HG02642 (cell line): ENCODE data around the gene ALPK3.

Experiments
- ATAC-seq: cut with Tn5 transposase; IDR thresholded peaks from one replicate; pipeline ENCODE4 v1.9.1; 2021; ENCODE audit warnings: mild to moderate bottlenecking; ENCODE audit not compliant: unreplicated experiment, poor library complexity

The ALPK3 gene

GRCh38 chr15:84887938-84888337 lies 70.8 kb downstream of the ALPK3 start:
- no peak for ATAC-seq

GRCh38 chr15:84888639-84889038 lies 71.5 kb downstream of the ALPK3 start:
- no peak for ATAC-seq

DNA sequence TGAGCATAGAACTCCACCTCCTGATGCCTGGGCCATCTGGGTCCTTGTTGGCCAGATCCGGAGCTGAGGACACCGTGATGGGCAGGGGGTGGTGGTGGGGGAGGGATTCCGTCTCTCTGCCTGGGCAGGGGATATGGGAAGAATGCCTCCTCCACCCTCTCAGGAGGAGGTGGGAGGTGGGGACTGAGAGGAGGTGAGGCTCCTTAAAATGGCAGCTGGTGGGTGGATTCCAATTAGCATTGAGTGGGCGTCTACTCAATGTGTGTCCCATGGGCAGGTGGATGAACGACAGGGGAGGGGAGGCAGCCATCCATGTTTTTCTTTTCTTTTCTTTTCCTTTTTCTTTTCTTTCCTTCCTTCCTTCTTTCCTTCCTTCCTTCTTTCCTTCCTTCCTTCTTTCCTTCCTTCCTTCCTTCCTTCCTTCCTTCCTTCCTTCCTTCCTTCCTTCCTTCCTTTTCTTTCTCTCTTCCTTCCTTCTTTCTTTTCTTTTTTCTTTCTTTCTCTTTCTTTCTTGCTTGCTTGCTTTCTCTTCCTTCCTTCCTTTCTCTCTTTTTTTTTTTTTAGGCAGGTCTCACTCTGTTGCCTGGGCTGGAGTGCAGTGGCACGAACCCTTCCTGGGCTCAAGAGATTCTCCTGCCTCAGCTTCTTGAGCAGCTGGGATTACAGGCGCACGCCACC lies 72.3 kb downstream of the ALPK3 start:
- ATAC-seq = no peak

DNA sequence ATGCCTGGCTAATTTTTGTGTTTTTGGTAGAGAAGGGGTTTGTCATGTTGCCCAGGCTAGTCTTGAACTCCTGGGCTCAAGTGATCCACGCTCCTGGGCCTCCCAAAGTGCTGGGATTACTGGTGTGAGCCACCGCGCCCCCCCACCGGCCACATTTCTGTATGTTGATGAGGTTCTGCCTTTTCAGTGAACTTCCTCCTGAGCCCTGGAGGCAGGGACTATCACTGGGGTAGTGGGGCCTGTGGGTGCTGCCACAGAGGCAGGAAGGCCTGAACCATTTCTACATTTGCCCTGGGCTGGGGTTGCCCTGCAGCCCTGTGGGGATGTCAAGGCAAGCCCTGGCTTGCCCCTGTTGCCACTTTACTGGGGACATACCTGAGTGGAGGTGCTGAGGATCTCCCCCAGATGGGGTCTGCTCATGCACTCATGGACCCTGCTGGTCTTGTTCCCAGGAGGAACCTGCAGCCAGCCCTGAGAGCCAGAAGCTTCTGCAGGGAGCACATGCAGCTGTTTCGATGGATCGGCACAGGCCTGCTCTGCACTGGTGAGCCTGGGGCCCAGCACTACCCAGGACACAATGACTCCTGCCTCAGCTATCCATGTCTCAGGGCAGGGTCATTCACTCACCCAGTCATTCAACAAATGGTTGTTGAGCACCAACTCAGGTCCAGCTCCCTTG lies 73.0 kb downstream of the ALPK3 start:
- no peak for ATAC-seq

DNA sequence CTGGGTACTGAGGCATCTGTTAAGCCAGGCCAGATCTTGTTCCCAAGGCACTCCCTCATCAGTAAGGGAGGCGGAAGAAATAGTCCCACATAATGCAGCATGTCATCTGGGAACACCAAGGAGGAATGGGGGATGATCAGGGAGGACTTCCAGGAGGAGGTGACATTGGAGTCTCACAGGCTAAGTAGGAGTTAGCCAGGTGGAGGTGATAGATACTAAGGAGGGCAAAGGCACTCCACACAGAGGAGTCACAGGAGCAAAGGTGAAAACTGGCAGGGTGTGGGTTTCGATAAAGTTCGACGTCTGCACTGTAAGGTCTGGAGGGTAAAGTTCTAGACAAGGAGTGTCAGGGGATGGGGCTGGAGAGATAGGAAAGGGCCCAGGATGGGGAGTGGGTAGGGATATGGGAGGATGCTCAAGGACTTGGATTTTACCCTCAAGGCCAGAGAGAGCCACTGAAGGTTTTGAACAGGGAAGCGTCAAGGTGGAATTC lies 73.6 kb downstream of the ALPK3 start:
- no peak for ATAC-seq

- no peak for ATAC-seq
Measured at GRCh38 chr15:84891339-84891738, 74.2 kb downstream of the ALPK3 start.

GRCh38 chr15:84892786-84893307 lies 75.7 kb downstream of the ALPK3 start:
- no peak for ATAC-seq

DNA sequence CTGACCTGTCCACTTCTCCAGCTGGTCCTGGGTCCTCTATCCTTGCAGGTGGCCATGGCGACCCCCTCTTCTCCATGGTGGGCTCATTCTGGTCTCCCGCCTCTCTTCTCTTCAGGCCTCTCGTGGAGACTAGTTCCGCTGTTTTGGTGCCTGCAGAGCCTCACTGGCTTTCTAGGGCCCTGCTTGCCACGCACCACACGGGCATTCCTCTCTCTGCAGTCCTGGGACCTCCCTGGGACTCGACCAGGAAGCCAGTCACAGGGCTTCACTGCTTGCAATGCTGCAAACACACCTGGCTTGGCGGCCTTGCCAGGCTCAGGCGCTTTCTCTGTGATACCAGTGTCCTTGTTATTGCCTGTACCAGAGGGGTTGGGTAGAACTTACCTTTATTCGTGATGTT lies 76.5 kb downstream of the ALPK3 start:
- ATAC-seq = no peak

DNA sequence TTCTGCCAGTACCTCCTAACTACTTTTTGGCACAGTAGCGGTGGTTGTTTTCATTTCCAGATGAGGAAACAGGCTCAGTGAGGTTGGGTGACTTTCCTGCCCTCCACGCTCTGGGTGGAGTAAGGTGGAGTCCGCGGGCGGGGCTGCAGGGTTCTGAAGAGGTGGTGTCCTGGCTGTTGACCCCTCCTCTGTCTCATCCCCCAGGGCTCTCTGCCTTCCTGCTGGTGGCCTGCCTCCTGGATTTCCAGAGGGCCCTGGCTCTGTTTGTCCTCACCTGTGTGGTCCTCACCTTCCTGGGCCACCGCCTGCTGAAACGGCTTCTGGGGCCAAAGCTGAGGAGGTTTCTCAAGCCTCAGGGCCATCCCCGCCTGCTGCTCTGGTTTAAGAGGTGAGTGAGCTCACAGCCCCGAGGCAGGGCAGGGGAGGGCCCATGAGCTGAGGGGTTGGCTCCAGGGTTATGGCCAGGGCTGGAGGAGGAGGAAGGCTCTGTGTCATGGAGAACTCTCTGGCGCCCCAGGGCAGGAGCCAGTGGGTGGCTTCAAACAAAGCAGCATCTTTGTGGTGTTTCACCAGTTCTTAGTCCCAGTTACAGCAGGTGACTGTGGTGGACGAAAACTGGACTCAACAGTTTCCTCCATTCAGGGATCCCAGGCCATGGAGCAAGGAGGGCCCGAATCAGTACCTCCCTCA lies 77.7 kb downstream of the ALPK3 start:
- ATAC-seq = no peak

DNA sequence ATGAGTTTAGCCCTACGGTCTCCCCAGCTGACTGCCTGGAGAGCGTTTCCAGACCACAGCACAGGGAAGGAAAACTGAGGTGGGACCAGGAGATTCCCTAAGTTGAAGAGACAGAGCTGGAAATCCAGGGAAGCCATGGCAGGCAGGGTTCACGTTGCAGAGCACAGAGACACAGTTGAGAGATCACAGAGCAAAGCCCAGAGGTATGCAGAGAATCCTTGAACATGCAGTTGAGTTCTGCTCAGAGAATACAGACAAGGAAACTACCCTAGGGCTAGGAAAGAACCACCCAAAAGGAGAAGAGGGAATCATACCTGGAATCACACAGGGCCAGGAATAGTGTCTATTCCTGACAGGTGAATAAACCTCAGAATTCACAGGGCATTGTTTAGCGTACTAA lies 81.6 kb downstream of the ALPK3 start:
- no peak for ATAC-seq

DNA sequence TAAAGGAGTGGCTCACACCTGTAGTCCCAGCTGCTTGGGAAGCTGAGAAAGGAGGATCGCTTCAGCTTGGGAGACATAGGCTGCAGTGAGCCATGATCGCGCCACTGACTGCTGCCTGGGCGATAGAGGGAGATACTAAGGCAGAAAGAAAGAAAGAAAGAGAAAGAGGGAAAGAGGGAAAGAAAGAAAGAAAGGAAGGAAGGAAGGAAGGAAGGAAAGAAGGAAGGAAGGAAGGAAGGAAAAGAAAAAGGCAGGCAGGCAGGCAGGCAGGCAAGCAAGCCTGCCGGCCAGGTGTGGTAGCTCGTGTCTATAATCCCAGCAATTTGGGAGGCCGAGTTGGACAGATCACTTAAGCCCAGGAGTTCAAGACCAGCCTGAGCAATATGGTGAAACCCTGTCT lies 82.6 kb downstream of the ALPK3 start:
- no peak for ATAC-seq

DNA sequence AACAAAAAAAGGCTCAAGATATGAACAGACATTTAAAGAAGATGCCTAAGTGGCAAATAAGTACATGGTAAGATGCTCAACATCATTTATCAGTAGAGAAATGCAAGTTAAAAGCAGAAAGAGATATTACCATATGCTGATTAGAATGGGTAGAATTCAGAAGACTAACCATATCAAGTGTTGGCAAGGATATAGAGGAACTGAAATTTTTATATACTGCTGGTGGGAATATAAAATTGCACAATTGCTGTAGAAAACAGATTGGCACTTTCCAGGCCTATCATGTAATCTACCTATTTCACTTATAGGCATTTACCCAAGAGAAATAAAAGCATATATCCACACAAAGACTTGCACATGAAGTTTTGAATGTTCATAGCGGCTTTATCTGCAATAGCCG lies 84.4 kb downstream of the ALPK3 start:
- ATAC-seq = no peak

GRCh38 chr15:84903751-84904150 lies 86.6 kb downstream of the ALPK3 start:
- no peak for ATAC-seq

- no peak for ATAC-seq
Measured at GRCh38 chr15:84904419-84904818, 87.3 kb downstream of the ALPK3 start.

DNA sequence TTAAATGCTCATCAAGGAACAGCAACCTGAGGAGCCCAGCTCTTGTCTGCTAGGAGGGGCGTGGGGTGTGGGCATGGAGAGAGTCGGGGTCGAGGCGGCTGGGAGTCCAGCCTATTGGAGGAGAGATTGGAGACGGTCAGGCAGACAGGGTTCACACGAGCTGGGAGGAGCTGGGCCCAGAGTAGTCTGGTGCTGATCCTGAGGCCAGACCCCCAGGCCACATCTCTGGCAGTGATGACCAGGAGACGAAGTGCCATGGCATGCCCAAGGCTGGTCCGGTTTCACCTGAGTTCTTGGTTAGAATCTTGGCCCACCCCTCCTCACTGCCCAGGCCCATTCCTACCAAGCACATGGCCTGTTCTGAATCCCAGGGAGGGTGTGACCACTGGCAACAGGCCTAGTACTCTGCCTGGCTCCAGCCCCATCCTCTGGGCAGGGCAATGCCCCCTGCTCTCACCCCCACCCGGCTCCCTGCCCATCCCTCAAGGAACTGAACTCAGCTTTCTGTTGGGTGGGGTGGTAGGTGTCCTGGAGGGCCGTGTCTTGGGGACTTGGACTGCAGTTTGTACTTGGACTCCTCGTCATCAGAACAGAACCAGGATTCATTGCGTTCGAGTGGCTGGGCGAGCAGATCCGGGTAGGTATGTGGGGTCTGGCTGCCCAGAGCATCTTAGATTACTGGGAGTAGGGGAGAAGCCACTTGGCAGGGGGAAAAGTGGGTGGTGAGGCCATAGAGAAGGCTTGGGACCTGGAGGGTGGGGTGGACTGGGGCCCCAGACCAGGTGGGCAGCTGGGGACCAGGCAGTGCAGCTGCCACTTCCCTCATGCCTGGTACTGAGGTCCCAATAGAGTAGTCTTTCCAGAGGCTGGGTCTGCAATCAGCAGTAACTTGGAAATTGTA lies 88.1 kb downstream of the ALPK3 start:
- ATAC-seq = no peak

DNA sequence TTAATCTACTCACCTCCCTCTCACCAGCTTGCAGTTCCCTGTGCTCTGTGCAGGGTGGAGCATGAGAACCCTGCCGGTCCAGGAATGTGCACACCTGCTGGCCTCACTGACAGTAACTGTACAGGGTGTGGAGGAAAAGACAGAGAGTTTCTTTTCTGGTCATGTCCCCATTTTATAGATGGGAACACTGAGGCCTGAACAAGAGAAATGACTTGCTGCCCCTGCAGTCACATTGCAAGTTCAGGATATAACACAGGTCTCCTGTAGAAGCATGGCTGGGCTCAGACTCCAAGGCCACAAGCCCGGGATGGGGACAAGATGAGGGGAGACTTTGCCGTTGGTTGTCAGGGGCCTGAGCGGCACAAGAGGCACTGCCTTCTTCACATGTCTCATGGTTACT lies 90.6 kb downstream of the ALPK3 start:
- no peak for ATAC-seq

GRCh38 chr15:84908564-84908963 lies 91.4 kb downstream of the ALPK3 start:
- no peak for ATAC-seq

- ATAC-seq = no peak
Measured at GRCh38 chr15:84909029-84909428, 91.9 kb downstream of the ALPK3 start.

GRCh38 chr15:84909782-84910181 lies 92.6 kb downstream of the ALPK3 start:
- ATAC-seq = no peak

- ATAC-seq = no peak
Measured at GRCh38 chr15:84910928-84911623, 93.9 kb downstream of the ALPK3 start.
